Stomach (tissue), 4 donors: ENCODE results near the gene PTPRU.

Experiments used
- POLR2AphosphoS5 ChIP-seq, 3 donors: sonication (generic); formaldehyde crosslinking; IDR thresholded peaks; one replicate each; pipeline ENCODE4 v1.6.1; 2016; ENCODE audit warnings: antibody characterized with exemption in 3 of 3
- TF ChIP-seq, protein P1 (sequence below), 7 experiments: fragments of 450-650 bp in 4 of 7; fragments of 200-600 bp in 3 of 7; sonication (generic) in 3 of 7; IDR thresholded peaks; one replicate each; pipeline ENCODE4 v1.5.1; 2016 to 2019; ENCODE audit warnings: antibody characterized with exemption in 7 of 7, control low read depth in 2 of 7, mild to moderate bottlenecking in 1 of 7

DNA sequence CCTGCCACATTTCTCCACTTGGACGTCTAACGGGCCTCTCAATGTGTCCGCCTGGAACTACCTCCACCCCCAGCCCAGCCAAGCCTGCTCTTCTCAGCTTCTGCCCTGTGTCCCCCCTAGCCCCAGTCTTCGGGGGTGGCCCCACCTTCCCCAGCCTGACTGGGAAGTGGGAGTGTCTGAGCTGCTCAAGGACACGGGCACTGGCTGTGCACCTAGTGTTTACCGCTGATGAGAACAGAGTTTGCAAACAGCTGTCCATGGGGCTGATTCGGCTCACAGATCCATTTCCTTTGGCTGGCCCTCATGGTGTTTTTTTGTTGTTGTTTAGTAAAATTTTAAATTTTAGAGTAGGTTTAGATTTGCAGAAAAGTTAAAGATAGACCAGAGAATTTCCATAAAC, 121.1 kb downstream of the PTPRU start:
- TF ChIP-seq, protein P1, sequence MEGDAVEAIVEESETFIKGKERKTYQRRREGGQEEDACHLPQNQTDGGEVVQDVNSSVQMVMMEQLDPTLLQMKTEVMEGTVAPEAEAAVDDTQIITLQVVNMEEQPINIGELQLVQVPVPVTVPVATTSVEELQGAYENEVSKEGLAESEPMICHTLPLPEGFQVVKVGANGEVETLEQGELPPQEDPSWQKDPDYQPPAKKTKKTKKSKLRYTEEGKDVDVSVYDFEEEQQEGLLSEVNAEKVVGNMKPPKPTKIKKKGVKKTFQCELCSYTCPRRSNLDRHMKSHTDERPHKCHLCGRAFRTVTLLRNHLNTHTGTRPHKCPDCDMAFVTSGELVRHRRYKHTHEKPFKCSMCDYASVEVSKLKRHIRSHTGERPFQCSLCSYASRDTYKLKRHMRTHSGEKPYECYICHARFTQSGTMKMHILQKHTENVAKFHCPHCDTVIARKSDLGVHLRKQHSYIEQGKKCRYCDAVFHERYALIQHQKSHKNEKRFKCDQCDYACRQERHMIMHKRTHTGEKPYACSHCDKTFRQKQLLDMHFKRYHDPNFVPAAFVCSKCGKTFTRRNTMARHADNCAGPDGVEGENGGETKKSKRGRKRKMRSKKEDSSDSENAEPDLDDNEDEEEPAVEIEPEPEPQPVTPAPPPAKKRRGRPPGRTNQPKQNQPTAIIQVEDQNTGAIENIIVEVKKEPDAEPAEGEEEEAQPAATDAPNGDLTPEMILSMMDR (IDR thresholded peaks at IDR 0.05): no peak
- no peak for TF ChIP-seq POLR2AphosphoS5 (IDR thresholded peaks at IDR 0.05)
